CD4-positive, alpha-beta T cell treated with Interleukin-17A for 1 hour (primary cell): ENCODE measurements around the gene ITLN1.
"Not testable (repeated sequence)": the region's sequence is repeated elsewhere in the genome, so short reads cannot be mapped to it uniquely, and the experiment has no call there.

Experiments
- DNase-seq: peaks from one replicate; pipeline ENCODE4 v3.0.0-alpha.2; 2020

The ITLN1 gene

GRCh38 chr1:160881264-160881663 is 3.7 kb downstream of the ITLN1 start:
- DNase-seq, result not testable (repeated sequence)

- DNase-seq, result no peak
Measured at GRCh38 chr1:160880216-160880615, 4.8 kb downstream of the ITLN1 start.

GRCh38 chr1:160879056-160879455 is 5.9 kb downstream of the ITLN1 start:
- peak; percentile 41 for DNase-seq

- peak; percentile 63 for DNase-seq
Measured at GRCh38 chr1:160877221-160877620, 7.8 kb downstream of the ITLN1 start.

GRCh38 chr1:160876311-160876710 is 8.7 kb downstream of the ITLN1 start:
- no peak for DNase-seq

GRCh38 chr1:160875591-160875990 is 9.4 kb downstream of the ITLN1 start:
- DNase-seq, result not testable (repeated sequence)

- no peak for DNase-seq
Measured at GRCh38 chr1:160874935-160875334, 10.0 kb downstream of the ITLN1 start.

GRCh38 chr1:160868141-160868540 is 16.8 kb downstream of the ITLN1 start:
- DNase-seq, result no peak

- not testable (repeated sequence) for DNase-seq
Measured at GRCh38 chr1:160867651-160868050, 17.3 kb downstream of the ITLN1 start.

- no peak for DNase-seq
Measured at GRCh38 chr1:160866695-160867260, 18.2 kb downstream of the ITLN1 start.

- DNase-seq, result no peak
Measured at GRCh38 chr1:160866001-160866694, 18.8 kb downstream of the ITLN1 start.

GRCh38 chr1:160865337-160865736 is 19.6 kb downstream of the ITLN1 start:
- no peak for DNase-seq

- DNase-seq, result no peak
Measured at GRCh38 chr1:160864173-160864572, 20.8 kb downstream of the ITLN1 start.

GRCh38 chr1:160863774-160864131 is 21.2 kb downstream of the ITLN1 start:
- DNase-seq, result no peak

GRCh38 chr1:160863061-160863773 is 21.8 kb downstream of the ITLN1 start:
- no peak for DNase-seq

- DNase-seq, result peak; percentile 66
Measured at GRCh38 chr1:160862203-160863060, 22.5 kb downstream of the ITLN1 start, which contains the start of gene CD244. TSS of gene CD244 (minus strand) at chr1:160862887. CDS start at chr1:160862677, 210 bp downstream.

- DNase-seq, result no peak
Measured at GRCh38 chr1:160860840-160861505, 24.0 kb downstream of the ITLN1 start.

GRCh38 chr1:160859166-160859565 is 25.8 kb downstream of the ITLN1 start:
- no peak for DNase-seq

- DNase-seq, result no peak
Measured at GRCh38 chr1:160858507-160858906, 26.5 kb downstream of the ITLN1 start.

GRCh38 chr1:160858097-160858496 is 26.9 kb downstream of the ITLN1 start:
- DNase-seq, result no peak

- DNase-seq, result peak; percentile 40
Measured at GRCh38 chr1:160855181-160855981, 29.6 kb downstream of the ITLN1 start.

- no peak for DNase-seq
Measured at GRCh38 chr1:160853754-160854153, 31.2 kb downstream of the ITLN1 start.
